Ecto neural progenitor cell (in vitro differentiated cells): Measurements from ENCODE around the gene TNRC6A.
"Not testable (repeated sequence)": the region's sequence is repeated elsewhere in the genome, so short reads cannot be mapped to it uniquely, and the experiment has no call there.

Experiments used
- DNase-seq: peaks from one replicate; pipeline ENCODE4 v3.0.0-alpha.2; 2018; ENCODE audit warnings: low spot score

Gene TNRC6A

DNA sequence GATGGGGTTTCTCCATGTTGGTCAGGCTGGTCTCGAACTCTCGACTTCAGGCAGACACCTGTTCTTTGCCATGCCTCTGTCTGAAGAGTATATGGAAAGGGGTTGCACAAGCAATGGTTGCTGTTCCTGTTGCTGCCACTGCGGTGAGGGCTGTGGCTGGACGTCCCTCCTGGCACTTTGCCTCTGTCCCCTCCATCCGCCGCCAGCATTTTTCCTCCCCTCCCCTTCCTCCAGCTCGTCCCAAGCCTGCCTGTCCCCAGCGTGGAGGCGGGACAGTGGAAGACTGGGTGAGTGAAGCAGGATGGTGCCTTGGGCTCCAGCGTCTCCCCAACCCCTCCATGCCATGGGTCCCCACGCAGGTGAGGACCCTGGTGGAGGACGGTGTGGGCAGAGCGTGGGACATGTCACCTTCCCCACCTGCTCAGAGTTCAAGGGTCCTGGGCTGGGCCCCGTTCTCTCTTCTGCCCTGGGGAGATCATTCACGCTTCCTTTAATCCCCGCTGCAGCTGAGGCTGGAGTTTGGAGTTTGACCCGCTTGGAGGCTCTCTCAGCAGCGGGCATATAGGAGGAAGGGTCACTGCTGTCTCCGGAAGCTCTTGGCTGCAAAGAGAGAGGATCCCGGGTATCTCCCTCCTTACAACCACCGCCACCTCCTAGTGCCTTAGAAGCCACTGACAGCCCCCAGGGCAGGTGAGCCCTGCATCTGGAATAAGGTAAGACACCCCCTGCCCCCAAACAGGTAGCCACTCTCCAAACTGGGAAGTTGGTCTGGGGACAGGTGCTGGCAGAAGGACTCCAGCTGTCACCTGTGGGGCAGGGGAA, 116.5 kb downstream of the TNRC6A start, which contains the start of gene SLC5A11:
Gene SLC5A11, plus strand, starts transcription at position 238 of the 822 bp plus-strand sequence. CDS start 12,681 bp downstream, outside the sequence.
- DNase-seq: no peak

DNA sequence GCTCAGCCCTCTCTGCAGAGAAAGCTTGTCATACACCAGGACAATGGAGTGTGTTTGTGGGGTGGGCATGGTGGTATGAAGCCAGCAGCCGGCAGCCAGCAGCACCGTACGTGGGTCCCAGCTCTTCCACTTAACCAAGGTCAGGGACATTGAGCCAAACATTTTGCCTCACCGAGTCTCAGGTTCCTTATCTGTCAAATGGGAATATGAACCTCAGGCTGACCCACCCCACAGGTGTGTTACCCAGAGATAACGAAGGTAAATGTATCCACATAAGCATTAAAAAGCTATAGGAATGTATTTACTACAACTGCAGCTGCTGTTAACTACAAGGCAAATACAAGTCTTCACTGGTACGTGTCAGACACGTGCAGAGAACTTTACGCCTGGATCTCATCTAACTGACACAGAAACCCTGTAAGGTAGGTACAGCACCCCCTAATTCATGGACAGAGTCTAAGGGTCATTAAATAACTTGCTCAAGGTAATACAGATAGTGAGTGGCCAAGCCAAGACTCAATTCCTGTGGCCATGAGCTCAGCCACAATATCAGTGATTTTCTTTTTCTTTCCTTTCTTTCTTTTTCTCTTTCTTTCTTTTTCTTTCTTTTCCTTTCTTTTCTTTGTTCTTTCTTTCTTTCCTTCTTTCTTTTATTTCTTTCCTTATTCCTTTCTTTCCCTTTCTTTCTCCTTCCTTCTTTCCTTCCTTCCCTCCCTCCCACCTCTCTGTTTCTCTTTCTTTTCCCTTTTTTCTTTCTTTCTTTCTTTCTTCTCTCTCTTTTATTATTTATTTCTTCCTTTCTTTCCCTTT, 117.3 kb downstream of the TNRC6A start:
- no peak for DNase-seq

GRCh38 chr16:24847358-24847664, 117.9 kb downstream of the TNRC6A start:
- no peak for DNase-seq

GRCh38 chr16:24848065-24848464, 118.6 kb downstream of the TNRC6A start:
- DNase-seq: no peak

- DNase-seq: no peak
These were observed 120.2 kb downstream of the TNRC6A start for GRCh38 chr16:24849641-24850040.

- no peak for DNase-seq
These were observed 121.0 kb downstream of the TNRC6A start for GRCh38 chr16:24850289-24850938.

DNA sequence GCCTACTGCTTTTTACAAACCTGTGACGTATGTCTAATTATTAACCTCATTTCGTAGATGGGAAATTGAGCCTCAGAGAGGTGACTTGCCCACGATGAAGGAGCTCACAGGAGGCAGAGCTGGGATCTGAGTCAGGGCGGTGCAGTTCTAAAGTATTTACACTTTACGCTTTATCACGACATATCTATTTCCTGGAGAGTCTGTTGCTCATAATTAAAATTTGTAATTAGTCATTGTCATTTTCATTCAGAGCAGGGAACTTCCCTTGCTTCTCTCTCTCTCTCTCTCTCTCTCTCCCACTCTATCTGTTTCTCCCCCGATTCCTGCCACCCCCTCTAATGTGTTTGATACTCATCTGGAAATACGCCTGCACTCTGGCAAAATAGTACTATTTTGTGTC, 122.2 kb downstream of the TNRC6A start:
- no peak for DNase-seq

DNA sequence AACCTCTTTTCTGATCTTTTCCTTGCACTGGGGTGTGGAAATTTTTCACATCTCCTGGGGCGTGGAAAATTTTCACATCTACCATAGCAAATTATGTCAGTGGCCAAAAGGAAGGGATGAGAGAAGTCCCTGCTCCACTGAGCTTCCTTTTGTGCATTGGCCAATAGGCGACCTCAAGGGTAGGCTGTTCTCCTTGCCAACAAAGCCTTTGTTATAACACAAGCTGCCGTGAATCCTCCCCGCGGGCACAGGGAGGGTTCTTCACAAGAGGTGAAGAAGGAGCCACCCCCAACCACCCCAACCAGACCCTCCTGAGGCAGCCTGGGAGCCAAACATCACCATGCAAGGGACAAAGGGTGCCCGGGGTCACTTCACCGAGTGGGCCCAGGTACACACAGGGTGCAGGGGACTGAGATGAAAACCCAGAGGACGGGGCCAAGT, 122.8 kb downstream of the TNRC6A start:
- no peak for DNase-seq

DNA sequence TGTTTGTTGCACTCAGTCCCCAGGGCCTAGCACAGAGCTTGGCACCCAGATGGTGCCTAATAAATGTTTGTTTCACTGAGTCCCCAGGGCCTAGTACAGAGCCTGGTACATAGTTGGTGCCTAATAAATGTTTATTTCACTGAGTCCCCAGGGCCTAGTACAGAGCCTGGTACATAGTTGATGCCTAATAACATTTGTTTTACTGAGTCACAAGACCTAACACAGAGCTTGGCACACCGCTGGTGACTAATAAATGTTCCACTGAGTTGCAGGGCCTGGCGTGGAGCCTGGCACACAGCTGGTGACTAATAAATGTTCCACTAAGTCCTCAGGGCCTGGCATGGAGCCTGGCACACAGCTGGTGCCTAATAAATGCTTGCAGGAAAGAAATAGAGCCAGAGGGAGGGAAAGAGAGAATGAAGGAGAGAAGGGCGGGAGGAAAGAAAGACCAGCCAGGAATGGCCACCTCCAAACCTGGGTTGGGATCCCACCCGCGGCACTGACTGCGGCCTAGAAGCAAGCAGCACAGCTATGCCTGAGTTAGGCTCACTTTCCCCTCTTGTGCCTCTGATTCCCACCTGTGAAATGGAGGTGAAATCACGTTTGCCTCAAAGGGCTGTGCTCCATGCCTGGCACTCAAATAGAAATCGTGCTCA, 123.8 kb downstream of the TNRC6A start:
- no peak for DNase-seq

DNA sequence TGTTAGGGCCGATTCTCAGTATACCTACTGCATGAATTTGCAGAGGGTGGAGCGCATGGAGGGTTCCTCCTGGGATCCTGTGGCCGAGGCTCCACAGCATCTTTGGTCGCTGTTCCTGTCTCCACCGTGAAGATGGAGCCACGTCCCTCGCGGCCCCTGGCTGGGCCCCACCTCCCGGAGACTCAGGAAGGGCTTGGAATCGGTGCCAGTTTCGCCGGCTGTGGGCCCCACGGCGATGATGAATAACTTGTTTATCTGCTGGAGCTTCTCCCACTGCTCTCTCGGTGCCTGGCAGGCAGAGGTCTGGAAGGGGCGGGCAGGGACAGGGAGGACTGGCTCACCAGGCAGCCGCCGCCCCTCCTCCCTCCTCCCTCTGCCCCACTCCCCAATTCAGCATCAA, 124.4 kb downstream of the TNRC6A start:
- no peak for DNase-seq

DNA sequence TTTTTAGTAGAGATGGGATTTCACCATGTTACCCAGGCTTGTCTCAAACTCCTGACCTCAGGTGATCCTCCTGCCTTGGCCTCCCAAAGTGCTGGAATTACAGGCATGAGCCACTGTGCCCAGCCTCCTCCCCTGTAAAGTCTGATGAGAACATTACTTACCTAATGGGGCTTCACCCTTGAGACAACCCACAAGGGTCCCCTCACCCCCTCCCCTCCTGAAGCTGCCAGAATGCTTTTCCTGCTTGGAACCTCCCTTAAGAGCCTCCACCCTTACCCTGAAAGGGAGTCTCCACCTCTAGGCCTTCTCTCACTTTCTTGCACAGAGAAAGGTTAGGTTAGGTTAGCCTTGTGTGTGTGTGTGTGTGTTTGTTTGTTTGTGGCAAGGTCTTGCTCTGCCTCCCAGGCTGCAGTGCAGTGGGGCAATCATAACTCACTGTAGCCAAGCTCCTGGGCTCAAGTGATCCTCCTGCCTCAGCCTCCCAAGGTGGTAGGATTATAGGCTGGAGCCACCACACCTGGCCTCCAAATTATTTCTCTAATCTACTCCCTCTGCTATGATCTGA, 125.2 kb downstream of the TNRC6A start:
- DNase-seq: no peak

- DNase-seq: no peak
These were observed 126.2 kb downstream of the TNRC6A start for GRCh38 chr16:24855678-24856077.

- DNase-seq: not testable (repeated sequence)
These were observed 127.4 kb downstream of the TNRC6A start for GRCh38 chr16:24856871-24857270.

GRCh38 chr16:24858219-24859041, 129.0 kb downstream of the TNRC6A start:
- DNase-seq: peak; percentile 82

GRCh38 chr16:24861461-24861860, 132.0 kb downstream of the TNRC6A start:
- no peak for DNase-seq

- no peak for DNase-seq
These were observed 134.4 kb downstream of the TNRC6A start for GRCh38 chr16:24863582-24864437.

- DNase-seq: no peak
These were observed 139.6 kb downstream of the TNRC6A start for GRCh38 chr16:24869033-24869432.

GRCh38 chr16:24871891-24872290, 142.4 kb downstream of the TNRC6A start:
- DNase-seq: no peak

GRCh38 chr16:24873028-24873427, 143.6 kb downstream of the TNRC6A start:
- DNase-seq: no peak

DNA sequence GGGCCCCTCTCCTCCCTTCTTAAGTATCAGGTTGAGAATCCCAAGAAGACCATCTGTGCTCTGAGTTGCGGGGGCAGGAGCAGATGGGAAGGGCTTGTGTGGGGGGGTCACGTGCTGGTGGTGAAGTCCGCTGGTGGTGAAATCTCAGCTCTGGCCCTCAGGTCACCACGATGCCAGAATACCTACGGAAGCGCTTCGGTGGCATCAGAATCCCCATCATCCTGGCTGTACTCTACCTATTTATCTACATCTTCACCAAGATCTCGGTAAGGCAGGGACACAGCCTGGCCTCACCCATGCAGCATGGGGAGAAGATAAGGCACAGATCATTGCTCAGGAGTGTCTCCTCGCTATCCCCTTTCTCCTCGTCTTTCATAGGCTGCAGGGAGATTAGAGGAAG, 146.0 kb downstream of the TNRC6A start:
- no peak for DNase-seq
